ENCODE measurements around the gene ZNF511.

ZNF511 gene

GRCh38 chr10:133337370-133337725 lies 28.6 kb downstream of the ZNF511 start:
- Histone ChIP-seq H3K4me1 (ENCODE audit: control insufficient read depth, low read depth, low read length) (no peaks in the 10 kb centered on the region), H3K4me3 (ENCODE audit: low read length) (no peak overlapping the region), H3K27ac (ENCODE audit: low read depth, low read length) (no peak overlapping the region), H2BK15ac (replicated peaks; ENCODE audit: low read depth) (no peak overlapping the region), H3K23ac (ENCODE audit: low read length) (no peak overlapping the region), H3K36me3 (ENCODE audit: control insufficient read depth, insufficient read depth, low read length) (no peaks in the 10 kb centered on the region), H3K18ac (ENCODE audit: low read length) (no peak overlapping the region), H3K9ac (ENCODE audit: low read length) (no peak overlapping the region), H2BK5ac (ENCODE audit: low read length) (no peak overlapping the region), H3K79me2 (ENCODE audit: control insufficient read depth, insufficient read depth, low read length) (no peaks in the 10 kb centered on the region), H4K5ac (ENCODE audit: low read length) (no peak overlapping the region), H4K8ac (ENCODE audit: low read depth, low read length) (no peak overlapping the region), H3K79me1 (ENCODE audit: low read length) (no peaks in the 10 kb centered on the region), H3K27me3 (ENCODE audit: insufficient read depth, low read length, poor library complexity) (peaks cover 30% of the 10 kb centered on the region), H3K4ac (ENCODE audit: low read depth, low read length) (no peak overlapping the region), H2AK5ac (ENCODE audit: low read length) (no peak overlapping the region), H3K56ac (ENCODE audit: low read length) (no peak overlapping the region), H2BK120ac (ENCODE audit: low read depth, low read length) (no peak overlapping the region), H3K4me2 (ENCODE audit: low read length) (no peak overlapping the region)
- WGBS (ENCODE audit: extremely low coverage, insufficient coverage, low lambda C conversion rate), result no CpG with 5 or more reads among the region's 3 CpGs
- no peak for DNase-seq

- no peak for DNase-seq
- Histone ChIP-seq H4K5ac (ENCODE audit: low read length) (no peak overlapping the region), H3K9ac (ENCODE audit: low read length) (no peak overlapping the region), H3K79me2 (ENCODE audit: control insufficient read depth, insufficient read depth, low read length) (no peaks in the 10 kb centered on the region), H3K4me3 (ENCODE audit: low read length) (no peak overlapping the region), H3K4me1 (ENCODE audit: control insufficient read depth, low read depth, low read length) (no peaks in the 10 kb centered on the region), H4K8ac (ENCODE audit: low read depth, low read length) (no peak overlapping the region), H3K4me2 (ENCODE audit: low read length) (no peak overlapping the region), H3K23ac (ENCODE audit: low read length) (no peak overlapping the region), H3K36me3 (ENCODE audit: control insufficient read depth, insufficient read depth, low read length) (no peaks in the 10 kb centered on the region), H3K18ac (ENCODE audit: low read length) (no peak overlapping the region), H3K27ac (ENCODE audit: low read depth, low read length) (no peak overlapping the region), H3K56ac (ENCODE audit: low read length) (no peak overlapping the region), H3K27me3 (ENCODE audit: insufficient read depth, low read length, poor library complexity) (peaks cover 23% of the 10 kb centered on the region), H2AK5ac (ENCODE audit: low read length) (no peak overlapping the region), H2BK120ac (ENCODE audit: low read depth, low read length) (no peak overlapping the region), H3K79me1 (ENCODE audit: low read length) (no peaks in the 10 kb centered on the region), H2BK15ac (replicated peaks; ENCODE audit: low read depth) (no peak overlapping the region), H3K4ac (ENCODE audit: low read depth, low read length) (no peak overlapping the region), H2BK5ac (ENCODE audit: low read length) (no peak overlapping the region)
- 100% methylated on average over 8 of the region's 10 CpGs for WGBS (ENCODE audit: extremely low coverage, insufficient coverage, low lambda C conversion rate)
Observed at GRCh38 chr10:133338080-133339071, 29.7 kb downstream of the ZNF511 start.

DNA sequence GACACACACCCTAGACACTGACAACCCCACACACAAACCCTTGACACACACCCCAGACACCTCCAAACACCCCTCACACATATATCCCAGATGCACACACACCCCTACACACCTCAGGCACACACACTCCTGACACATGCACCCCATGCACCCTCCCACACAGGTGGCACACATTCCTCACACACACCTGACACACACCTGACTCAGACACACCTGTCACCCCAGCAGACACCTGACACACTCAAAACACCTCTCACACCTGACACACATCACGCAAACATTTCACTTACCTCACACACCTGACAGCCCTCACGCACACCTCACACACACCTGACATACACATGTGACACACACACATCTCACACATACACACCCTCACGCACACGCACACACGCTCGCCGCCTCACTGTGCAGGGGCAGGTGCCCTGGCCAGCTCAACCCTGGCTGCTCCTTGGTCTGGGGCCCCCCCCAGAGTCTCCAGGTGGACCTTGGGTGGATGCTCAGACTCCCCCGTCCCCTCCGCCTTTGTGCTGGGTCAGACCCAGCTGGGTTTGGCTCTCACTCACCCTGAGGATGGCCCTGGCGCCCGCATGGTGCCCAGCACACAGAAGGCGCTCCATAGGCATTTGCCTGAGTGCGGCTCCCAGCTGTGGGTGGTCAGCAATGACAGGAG lies 31.1 kb downstream of the ZNF511 start:
- Histone ChIP-seq H3K18ac (ENCODE audit: low read length) (no peak overlapping the region), H2AK5ac (ENCODE audit: low read length) (no peak overlapping the region), H3K9ac (ENCODE audit: low read length) (no peak overlapping the region), H3K4me1 (ENCODE audit: control insufficient read depth, low read depth, low read length) (no peaks in the 10 kb centered on the region), H2BK15ac (replicated peaks; ENCODE audit: low read depth) (no peak overlapping the region), H3K27me3 (ENCODE audit: insufficient read depth, low read length, poor library complexity) (peaks cover 18% of the 10 kb centered on the region), H3K4me3 (ENCODE audit: low read length) (no peak overlapping the region), H3K4me2 (ENCODE audit: low read length) (no peak overlapping the region), H3K79me1 (ENCODE audit: low read length) (no peaks in the 10 kb centered on the region), H3K27ac (ENCODE audit: low read depth, low read length) (no peak overlapping the region), H2BK5ac (ENCODE audit: low read length) (no peak overlapping the region), H3K79me2 (ENCODE audit: control insufficient read depth, insufficient read depth, low read length) (no peaks in the 10 kb centered on the region), H3K36me3 (ENCODE audit: control insufficient read depth, insufficient read depth, low read length) (no peaks in the 10 kb centered on the region), H4K5ac (ENCODE audit: low read length) (no peak overlapping the region), H3K56ac (ENCODE audit: low read length) (no peak overlapping the region), H3K4ac (ENCODE audit: low read depth, low read length) (no peak overlapping the region), H4K8ac (ENCODE audit: low read depth, low read length) (no peak overlapping the region), H3K23ac (ENCODE audit: low read length) (no peak overlapping the region), H2BK120ac (ENCODE audit: low read depth, low read length) (no peak overlapping the region)
- 100% methylated on average over 2 of the region's 13 CpGs for WGBS (ENCODE audit: extremely low coverage, insufficient coverage, low lambda C conversion rate)
- no peak for DNase-seq

DNA sequence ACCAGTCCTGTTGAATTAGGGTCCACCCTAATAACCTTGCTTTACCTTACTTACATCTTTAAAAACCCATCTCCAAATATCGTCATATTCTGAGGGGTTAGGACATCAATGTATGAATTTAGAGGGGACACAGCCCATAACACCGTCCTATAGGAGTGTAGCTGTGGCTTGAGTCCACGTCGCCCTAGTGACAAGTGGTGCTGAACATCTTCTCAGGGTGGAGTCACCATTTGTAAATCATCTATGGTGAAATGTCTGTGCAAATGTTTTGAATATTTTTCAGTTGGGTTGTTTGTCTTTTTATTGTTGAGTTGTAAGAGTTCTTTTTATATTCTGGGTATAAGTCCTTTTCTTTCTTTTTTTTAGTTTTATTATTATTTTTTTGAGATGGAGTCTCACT lies 33.3 kb downstream of the ZNF511 start:
- Histone ChIP-seq H3K27me3 (ENCODE audit: insufficient read depth, low read length, poor library complexity) (peaks cover 2% of the 10 kb centered on the region), H3K9ac (ENCODE audit: low read length) (no peak overlapping the region), H3K79me2 (ENCODE audit: control insufficient read depth, insufficient read depth, low read length) (no peaks in the 10 kb centered on the region), H4K8ac (ENCODE audit: low read depth, low read length) (no peak overlapping the region), H3K4me2 (ENCODE audit: low read length) (no peak overlapping the region), H3K4me1 (ENCODE audit: control insufficient read depth, low read depth, low read length) (no peaks in the 10 kb centered on the region), H4K5ac (ENCODE audit: low read length) (no peak overlapping the region), H2BK120ac (ENCODE audit: low read depth, low read length) (no peak overlapping the region), H2AK5ac (ENCODE audit: low read length) (no peak overlapping the region), H3K79me1 (ENCODE audit: low read length) (no peaks in the 10 kb centered on the region), H2BK15ac (replicated peaks; ENCODE audit: low read depth) (no peak overlapping the region), H3K4me3 (ENCODE audit: low read length) (no peak overlapping the region), H3K27ac (ENCODE audit: low read depth, low read length) (no peak overlapping the region), H2BK5ac (ENCODE audit: low read length) (no peak overlapping the region), H3K56ac (ENCODE audit: low read length) (no peak overlapping the region), H3K36me3 (ENCODE audit: control insufficient read depth, insufficient read depth, low read length) (no peaks in the 10 kb centered on the region), H3K18ac (ENCODE audit: low read length) (no peak overlapping the region), H3K23ac (ENCODE audit: low read length) (no peak overlapping the region), H3K4ac (ENCODE audit: low read depth, low read length) (no peak overlapping the region)
- no CpG with 5 or more reads among the region's 4 CpGs for WGBS (ENCODE audit: extremely low coverage, insufficient coverage, low lambda C conversion rate)
- no peak for DNase-seq

DNA sequence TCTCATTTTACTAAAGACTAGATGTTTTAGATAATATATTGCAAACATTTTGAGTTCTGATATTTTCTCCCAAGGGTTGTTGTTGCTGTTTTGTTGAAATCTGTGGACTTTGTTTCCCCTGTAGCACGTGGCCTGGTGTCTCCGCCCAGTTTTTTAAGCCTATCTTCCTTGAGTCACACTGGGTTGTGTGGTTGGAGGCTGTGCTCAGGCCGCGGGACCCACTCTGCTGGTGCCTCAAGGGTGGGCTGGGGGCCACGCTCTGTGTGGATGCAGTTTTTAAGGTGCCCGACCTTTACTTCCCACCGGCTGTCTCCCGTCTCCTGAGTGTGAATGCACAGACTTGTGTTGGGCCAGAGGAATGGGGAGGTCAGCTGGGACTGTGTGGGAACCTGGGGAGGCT lies 34.2 kb downstream of the ZNF511 start:
- no peak overlapping the region for H3K9ac ChIP-seq (ENCODE audit: low read length)
- H2BK5ac ChIP-seq (ENCODE audit: low read length), result no peak overlapping the region
- no peak overlapping the region for H3K23ac ChIP-seq (ENCODE audit: low read length)
- no peak for DNase-seq
- no peak overlapping the region for H3K27ac ChIP-seq (ENCODE audit: low read depth, low read length)
- H3K4me2 ChIP-seq (ENCODE audit: low read length), result no peak overlapping the region
- H3K4ac ChIP-seq (ENCODE audit: low read depth, low read length), result no peak overlapping the region
- no peak overlapping the region for H3K56ac ChIP-seq (ENCODE audit: low read length)
- no peak overlapping the region for H4K5ac ChIP-seq (ENCODE audit: low read length)
- H2AK5ac ChIP-seq (ENCODE audit: low read length), result no peak overlapping the region
- WGBS (ENCODE audit: extremely low coverage, insufficient coverage, low lambda C conversion rate), result no CpG with 5 or more reads among the region's 8 CpGs
- no peaks in the 10 kb centered on the region for H3K27me3 ChIP-seq (ENCODE audit: insufficient read depth, low read length, poor library complexity)
- H3K4me3 ChIP-seq (ENCODE audit: low read length), result no peak overlapping the region
- H3K79me2 ChIP-seq (ENCODE audit: control insufficient read depth, insufficient read depth, low read length), result no peaks in the 10 kb centered on the region
- H3K18ac ChIP-seq (ENCODE audit: low read length), result no peak overlapping the region
- H2BK120ac ChIP-seq (ENCODE audit: low read depth, low read length), result no peak overlapping the region
- no peak overlapping the region for H4K8ac ChIP-seq (ENCODE audit: low read depth, low read length)
- H2BK15ac ChIP-seq (replicated peaks; ENCODE audit: low read depth), result no peak overlapping the region
- H3K36me3 ChIP-seq (ENCODE audit: control insufficient read depth, insufficient read depth, low read length), result no peaks in the 10 kb centered on the region
- no peaks in the 10 kb centered on the region for H3K4me1 ChIP-seq (ENCODE audit: control insufficient read depth, low read depth, low read length)
- no peaks in the 10 kb centered on the region for H3K79me1 ChIP-seq (ENCODE audit: low read length)
